Prostate gland (tissue), 2 donors: ENCODE measurements around the gene USP4. TPM values are rescaled to one million over a fixed set of nuclear protein-coding genes. Genes with fewer than 3 reads are reported as not detected.
"Not testable (repeated sequence)": the region's sequence is repeated elsewhere in the genome, so short reads cannot be mapped to it uniquely, and the experiment has no call there.

Experiments
- DNase-seq: peaks from one replicate; pipeline ENCODE4 v3.0.0-alpha.2; 2019; ENCODE audit warnings: low spot score
- H3K27ac ChIP-seq, 2 donors: fragments of 200-600 bp; sonication (generic); 2 replicates each; pipeline ENCODE4 v1.5.1; 2017 to 2019
- H3K27me3 ChIP-seq: fragments of 200-600 bp; sonication (generic); replicated peaks from 2 replicates; pipeline ENCODE4 v1.5.1; 2019; ENCODE audit not compliant: insufficient read depth
- H3K36me3 ChIP-seq, 2 donors: fragments of 200-600 bp; sonication (generic); 1 replicate in 1 of 2; 2 replicates in 1 of 2; pipeline versions ENCODE4 v1.5.1 to v1.8.1; 2017 to 2019
- H3K4me1 ChIP-seq: fragments of 200-600 bp; sonication (generic); replicated peaks from 2 replicates; pipeline ENCODE4 v1.5.1; 2019
- H3K4me3 ChIP-seq, 2 donors: fragments of 200-600 bp; sonication (generic); 2 replicates each; pipeline ENCODE4 v1.5.1; 2017 to 2019
- H3K9me3 ChIP-seq: fragments of 200-600 bp; sonication (generic); 2 replicates; pipeline ENCODE4 v1.5.1; 2017
- CTCF ChIP-seq, 4 experiments: fragments of 200-600 bp in 2 of 4; fragments of 450-650 bp in 2 of 4; sonication (generic) in 2 of 4; IDR thresholded peaks; 1 replicate in 3 of 4; 2 replicates in 1 of 4; pipeline ENCODE4 v1.5.1; 2016 to 2019; ENCODE audit warnings: antibody characterized with exemption in 4 of 4, mild to moderate bottlenecking in 2 of 4, moderate library complexity in 2 of 4
- POLR2A ChIP-seq: fragments of 450-650 bp; IDR thresholded peaks from one replicate; pipeline ENCODE4 v1.6.1; 2016; ENCODE audit warnings: antibody characterized with exemption, mild to moderate bottlenecking
- POLR2AphosphoS5 ChIP-seq: sonication (generic); formaldehyde crosslinking; IDR thresholded peaks from one replicate; pipeline ENCODE4 v1.6.1; 2017; ENCODE audit warnings: antibody characterized with exemption
- WGBS: methylation state at CpG from one replicate; pipeline ENCODE4 v1.1.5; 2018; 5-methylcytosine and 5-hydroxymethylcytosine counted together
- intact Hi-C: fragments of 100-400 bp; cut with DNase I; formaldehyde crosslinking; loops from one replicate; pipeline ENCODE4 v1.14.2; 2022
- total RNA-seq, 2 donors: library from RNA; depleted of rRNA; stranded (reverse); fragments of >200 nt; gene quantifications; one replicate each; pipeline ENCODE4 v1.1.0, GENCODE V29; 2016

Gene USP4
- total RNA-seq, 2 donors from 2014 or later, result 18.3 to 30.8 TPM

- no peaks in the 10 kb centered on the region for H3K4me1 ChIP-seq
- 8% methylated on average over 1 of the region's 1 CpG for WGBS
- no peaks in the 10 kb centered on the region for H3K27me3 ChIP-seq
- H3K27ac ChIP-seq, result no peak overlapping the region
- H3K4me3 ChIP-seq, result no peak overlapping the region
- DNase-seq, result no peak
- H3K36me3 ChIP-seq, result no peaks in the 10 kb centered on the region
- no peak for TF ChIP-seq POLR2AphosphoS5
- TF ChIP-seq CTCF (IDR thresholded peaks at IDR 0.05), result no peak
- no peaks in the 10 kb centered on the region for H3K9me3 ChIP-seq
- intact Hi-C loops, result no loop called here
Observed at GRCh38 chr3:49351521-49352011, 11.7 kb upstream of the USP4 start.

DNA sequence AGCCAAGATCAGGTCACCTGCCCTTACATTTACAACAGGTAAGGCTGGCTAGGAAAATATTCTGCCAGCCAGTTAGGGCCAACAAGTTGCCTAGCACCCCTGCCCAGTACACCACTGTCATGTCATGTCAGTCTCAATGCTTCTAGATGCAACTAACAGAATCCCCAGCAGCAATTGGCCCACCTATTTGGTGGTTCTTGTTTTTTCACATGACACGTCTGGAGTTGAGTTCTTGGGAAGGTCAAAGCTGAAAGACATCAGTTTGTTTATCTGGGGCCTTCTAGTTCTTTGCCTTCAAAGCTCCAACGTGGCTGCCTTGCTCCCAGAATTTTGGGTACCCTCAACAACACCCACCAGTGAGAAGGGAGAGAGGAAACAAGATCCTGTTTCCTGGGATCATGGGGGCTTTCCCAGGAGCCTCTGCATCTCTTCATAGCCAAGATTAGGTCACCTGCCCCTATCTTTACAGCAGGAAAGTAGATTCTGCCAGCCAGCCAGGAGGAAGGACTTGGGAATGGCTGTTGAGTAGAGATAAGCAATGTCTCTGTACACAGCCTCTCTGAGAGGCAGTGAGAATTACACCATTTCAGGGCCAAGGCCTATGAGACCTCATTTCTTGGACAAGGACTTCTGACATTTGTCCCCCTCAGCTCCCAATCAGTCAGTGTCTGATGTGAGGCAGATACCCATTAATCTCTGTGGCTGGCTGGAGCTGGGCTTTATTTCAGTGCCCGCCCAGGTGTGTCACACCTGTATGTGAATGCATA is 9.7 kb upstream of the USP4 start:
- whole genome bisulfite sequencing, result 77% methylated on average over 3 of the region's 3 CpGs
- Histone ChIP-seq H3K4me3 (no peak overlapping the region), H3K9me3 (no peaks in the 10 kb centered on the region), H3K27me3 (no peaks in the 10 kb centered on the region), H3K4me1 (no peaks in the 10 kb centered on the region), H3K36me3 (no peaks in the 10 kb centered on the region), H3K27ac (no peak overlapping the region)
- no peak for DNase-seq
- TF ChIP-seq CTCF (IDR thresholded peaks at IDR 0.05) (no peak), POLR2A (no peak), POLR2AphosphoS5 (no peak)
- intact Hi-C loops, result no loop called here

DNA sequence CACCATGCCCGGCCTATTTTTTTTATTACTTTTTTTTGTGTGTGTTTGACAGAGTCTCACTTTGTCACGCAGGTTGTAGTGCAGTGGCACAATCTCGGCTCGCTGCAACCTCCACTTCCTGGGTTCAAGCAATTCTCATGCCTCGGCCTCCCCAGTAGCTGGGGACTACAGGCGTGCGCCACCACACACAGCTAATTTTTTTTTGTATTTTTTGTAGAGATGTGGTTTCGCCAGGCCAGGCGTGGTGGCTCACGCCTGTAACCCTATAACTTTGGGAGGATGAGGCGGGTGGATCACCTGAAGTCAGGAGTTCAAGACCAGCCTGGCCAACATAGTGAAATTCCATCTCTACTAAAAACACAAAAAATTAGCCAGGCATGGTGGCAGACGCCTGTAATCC is 8.5 kb upstream of the USP4 start:
- H3K9me3 ChIP-seq, DNase-seq, H3K36me3 ChIP-seq, H3K4me3 ChIP-seq, H3K4me1 ChIP-seq, H3K27me3 ChIP-seq, H3K27ac ChIP-seq, intact Hi-C loops: not testable (repeated sequence)
- 96% methylated on average over 12 of the region's 12 CpGs for WGBS

- Histone ChIP-seq H3K27ac (peak overlapping the region; percentile 43 to 63), H3K4me3 (no peak overlapping the region), H3K9me3 (no peaks in the 10 kb centered on the region), H3K27me3 (no peaks in the 10 kb centered on the region), H3K36me3 (no peaks in the 10 kb centered on the region), H3K4me1 (no peaks in the 10 kb centered on the region)
- intact Hi-C loops, result no loop called here
- WGBS, result 48% methylated on average over 6 of the region's 6 CpGs
- TF ChIP-seq POLR2AphosphoS5 (peak; percentile 52), CTCF (IDR thresholded peaks at IDR 0.05) (no peak), POLR2A (no peak)
- DNase-seq, result peak; percentile 49
Observed at GRCh38 chr3:49346797-49347251, 7.0 kb upstream of the USP4 start.

GRCh38 chr3:49343163-49343562 is 3.3 kb upstream of the USP4 start:
- Histone ChIP-seq H3K9me3 (no peaks in the 10 kb centered on the region), H3K27ac (no peak overlapping the region), H3K27me3 (no peaks in the 10 kb centered on the region), H3K36me3 (no peaks in the 10 kb centered on the region), H3K4me3 (no peak overlapping the region), H3K4me1 (peaks cover 2% of the 10 kb centered on the region)
- DNase-seq, result no peak
- 86% methylated on average over 3 of the region's 3 CpGs for WGBS
- TF ChIP-seq POLR2A, result no peak
- TF ChIP-seq POLR2AphosphoS5, result no peak
- TF ChIP-seq CTCF (IDR thresholded peaks at IDR 0.05), result no peak
- intact Hi-C loops, result no loop called here
